ENCODE data around the gene TIAM2. TPM values are rescaled to one million over a fixed set of nuclear protein-coding genes. Genes with fewer than 3 reads are reported as not detected.

The TIAM2 gene
- total and polyA plus RNA-seq, 9 of the 15 experiments (the other 6 are each of a cell fraction or from before 2014, with no cell fraction given): 0.73 to 6.5 (median 4.3) TPM

DNA sequence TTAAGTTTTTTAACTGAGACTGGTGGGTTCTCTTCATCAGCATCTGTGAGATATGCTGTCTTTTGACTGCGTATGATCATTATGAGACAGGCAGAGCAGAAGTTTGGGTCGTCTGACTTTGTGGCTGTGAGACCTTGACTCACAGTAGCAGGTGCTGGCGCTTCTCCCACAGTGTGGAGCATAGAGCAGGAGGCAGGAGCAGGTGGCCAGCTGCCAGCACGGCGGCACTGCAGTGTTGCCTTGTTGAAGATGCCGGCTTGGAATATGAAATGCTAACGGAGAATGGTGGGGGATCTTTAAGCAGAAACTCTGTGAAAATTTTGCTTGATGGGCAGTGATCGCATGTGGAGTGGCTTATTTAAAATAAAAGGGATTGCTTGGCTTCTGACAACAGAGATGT, 105.0 kb downstream of the TIAM2 start:
- Histone ChIP-seq H3K9me1 (ENCODE audit: control insufficient read depth, insufficient read depth, low read length) (no peaks in the 10 kb centered on the region), H3K79me2 (ENCODE audit: control insufficient read depth, insufficient read depth, low read length) (no peaks in the 10 kb centered on the region), H3K4me2 (ENCODE audit: insufficient read depth, low read length) (no peak overlapping the region), H3K4me1 (replicated peaks in 1 of 2; ENCODE audit: control insufficient read depth in 2 of 2, insufficient read depth in 2 of 2, low read length in 2 of 2) (no peaks in the 10 kb centered on the region), H3K9me3 (replicated peaks; ENCODE audit: control insufficient read depth, insufficient read depth, low read depth, low read length) (no peaks in the 10 kb centered on the region), H3K4me3 (no peak overlapping the region), H3K27me3 (ENCODE audit: control insufficient read depth in 2 of 2, insufficient read depth in 2 of 2, low read length in 2 of 2) (peaks cover 15 to 29% of the 10 kb centered on the region in 2 experiments), H3K9ac (ENCODE audit: insufficient read depth in 1 of 2, low read depth in 2 of 2, low read length in 2 of 2) (no peak overlapping the region), H3K36me3 (ENCODE audit: control insufficient read depth, insufficient read depth, low read length) (no peaks in the 10 kb centered on the region), H2AFZ (ENCODE audit: low read depth, low read length) (no peak overlapping the region), H3K27ac (ENCODE audit: extremely low read depth, low read depth, low read length) (no peak overlapping the region), H4K20me1 (replicated peaks; ENCODE audit: control insufficient read depth, insufficient read depth, low read length) (no peaks in the 10 kb centered on the region)
- WGBS (ENCODE audit: insufficient coverage, low coverage, missing lambda C conversion rate): 2% methylated on average over 8 of the region's 8 CpGs
- POLR2A ChIA-PET: no interaction called here
- intact Hi-C loops (cut with micrococcal nuclease): no loop called here
- BruUV-seq (replicated peaks): no TSS peak
- in situ Hi-C loops (cut with MboI): no loop called here
- DNase-seq (ENCODE audit: extremely low read depth in 1 of 4, low spot score in 3 of 4) (no peak), ATAC-seq (0 out of 3 replicates have a peak, but pooled peaks have one; percentile 33), FAIRE-seq (no peak)
- CTCF ChIA-PET (ENCODE audit: low intra/inter-chr PET ratio): interaction anchor here (1.2 kb wide), 1 partner anchor 15 kb away, joined by 3 read pairs; no protein-coding TSS in a partner anchor
- no peak for TF ChIP-seq ZNF785 (CRISPR knock-in tag; IDR thresholded peaks at IDR 0.05)
- no peak for TF ChIP-seq CAMTA2 (CRISPR knock-in tag; conservative IDR thresholded peaks at IDR 0.05)
- TF ChIP-seq SNRNP70 (optimal IDR thresholded peaks at IDR 0.05; ENCODE audit: low read depth, low read length): no peak
- no peak for TF ChIP-seq DNMT1 (IDR thresholded peaks at IDR 0.05)
- TF ChIP-seq RBM34 (IDR thresholded peaks at IDR 0.05; ENCODE audit: borderline replicate concordance, insufficient read depth, low read length): no peak
- TF ChIP-seq CCAR2 (IDR thresholded peaks at IDR 0.05; ENCODE audit: low read depth, low read length): no peak
- no peak for TF ChIP-seq HMG20A (CRISPR knock-in tag; conservative IDR thresholded peaks at IDR 0.05)
- TF ChIP-seq, protein P1, sequence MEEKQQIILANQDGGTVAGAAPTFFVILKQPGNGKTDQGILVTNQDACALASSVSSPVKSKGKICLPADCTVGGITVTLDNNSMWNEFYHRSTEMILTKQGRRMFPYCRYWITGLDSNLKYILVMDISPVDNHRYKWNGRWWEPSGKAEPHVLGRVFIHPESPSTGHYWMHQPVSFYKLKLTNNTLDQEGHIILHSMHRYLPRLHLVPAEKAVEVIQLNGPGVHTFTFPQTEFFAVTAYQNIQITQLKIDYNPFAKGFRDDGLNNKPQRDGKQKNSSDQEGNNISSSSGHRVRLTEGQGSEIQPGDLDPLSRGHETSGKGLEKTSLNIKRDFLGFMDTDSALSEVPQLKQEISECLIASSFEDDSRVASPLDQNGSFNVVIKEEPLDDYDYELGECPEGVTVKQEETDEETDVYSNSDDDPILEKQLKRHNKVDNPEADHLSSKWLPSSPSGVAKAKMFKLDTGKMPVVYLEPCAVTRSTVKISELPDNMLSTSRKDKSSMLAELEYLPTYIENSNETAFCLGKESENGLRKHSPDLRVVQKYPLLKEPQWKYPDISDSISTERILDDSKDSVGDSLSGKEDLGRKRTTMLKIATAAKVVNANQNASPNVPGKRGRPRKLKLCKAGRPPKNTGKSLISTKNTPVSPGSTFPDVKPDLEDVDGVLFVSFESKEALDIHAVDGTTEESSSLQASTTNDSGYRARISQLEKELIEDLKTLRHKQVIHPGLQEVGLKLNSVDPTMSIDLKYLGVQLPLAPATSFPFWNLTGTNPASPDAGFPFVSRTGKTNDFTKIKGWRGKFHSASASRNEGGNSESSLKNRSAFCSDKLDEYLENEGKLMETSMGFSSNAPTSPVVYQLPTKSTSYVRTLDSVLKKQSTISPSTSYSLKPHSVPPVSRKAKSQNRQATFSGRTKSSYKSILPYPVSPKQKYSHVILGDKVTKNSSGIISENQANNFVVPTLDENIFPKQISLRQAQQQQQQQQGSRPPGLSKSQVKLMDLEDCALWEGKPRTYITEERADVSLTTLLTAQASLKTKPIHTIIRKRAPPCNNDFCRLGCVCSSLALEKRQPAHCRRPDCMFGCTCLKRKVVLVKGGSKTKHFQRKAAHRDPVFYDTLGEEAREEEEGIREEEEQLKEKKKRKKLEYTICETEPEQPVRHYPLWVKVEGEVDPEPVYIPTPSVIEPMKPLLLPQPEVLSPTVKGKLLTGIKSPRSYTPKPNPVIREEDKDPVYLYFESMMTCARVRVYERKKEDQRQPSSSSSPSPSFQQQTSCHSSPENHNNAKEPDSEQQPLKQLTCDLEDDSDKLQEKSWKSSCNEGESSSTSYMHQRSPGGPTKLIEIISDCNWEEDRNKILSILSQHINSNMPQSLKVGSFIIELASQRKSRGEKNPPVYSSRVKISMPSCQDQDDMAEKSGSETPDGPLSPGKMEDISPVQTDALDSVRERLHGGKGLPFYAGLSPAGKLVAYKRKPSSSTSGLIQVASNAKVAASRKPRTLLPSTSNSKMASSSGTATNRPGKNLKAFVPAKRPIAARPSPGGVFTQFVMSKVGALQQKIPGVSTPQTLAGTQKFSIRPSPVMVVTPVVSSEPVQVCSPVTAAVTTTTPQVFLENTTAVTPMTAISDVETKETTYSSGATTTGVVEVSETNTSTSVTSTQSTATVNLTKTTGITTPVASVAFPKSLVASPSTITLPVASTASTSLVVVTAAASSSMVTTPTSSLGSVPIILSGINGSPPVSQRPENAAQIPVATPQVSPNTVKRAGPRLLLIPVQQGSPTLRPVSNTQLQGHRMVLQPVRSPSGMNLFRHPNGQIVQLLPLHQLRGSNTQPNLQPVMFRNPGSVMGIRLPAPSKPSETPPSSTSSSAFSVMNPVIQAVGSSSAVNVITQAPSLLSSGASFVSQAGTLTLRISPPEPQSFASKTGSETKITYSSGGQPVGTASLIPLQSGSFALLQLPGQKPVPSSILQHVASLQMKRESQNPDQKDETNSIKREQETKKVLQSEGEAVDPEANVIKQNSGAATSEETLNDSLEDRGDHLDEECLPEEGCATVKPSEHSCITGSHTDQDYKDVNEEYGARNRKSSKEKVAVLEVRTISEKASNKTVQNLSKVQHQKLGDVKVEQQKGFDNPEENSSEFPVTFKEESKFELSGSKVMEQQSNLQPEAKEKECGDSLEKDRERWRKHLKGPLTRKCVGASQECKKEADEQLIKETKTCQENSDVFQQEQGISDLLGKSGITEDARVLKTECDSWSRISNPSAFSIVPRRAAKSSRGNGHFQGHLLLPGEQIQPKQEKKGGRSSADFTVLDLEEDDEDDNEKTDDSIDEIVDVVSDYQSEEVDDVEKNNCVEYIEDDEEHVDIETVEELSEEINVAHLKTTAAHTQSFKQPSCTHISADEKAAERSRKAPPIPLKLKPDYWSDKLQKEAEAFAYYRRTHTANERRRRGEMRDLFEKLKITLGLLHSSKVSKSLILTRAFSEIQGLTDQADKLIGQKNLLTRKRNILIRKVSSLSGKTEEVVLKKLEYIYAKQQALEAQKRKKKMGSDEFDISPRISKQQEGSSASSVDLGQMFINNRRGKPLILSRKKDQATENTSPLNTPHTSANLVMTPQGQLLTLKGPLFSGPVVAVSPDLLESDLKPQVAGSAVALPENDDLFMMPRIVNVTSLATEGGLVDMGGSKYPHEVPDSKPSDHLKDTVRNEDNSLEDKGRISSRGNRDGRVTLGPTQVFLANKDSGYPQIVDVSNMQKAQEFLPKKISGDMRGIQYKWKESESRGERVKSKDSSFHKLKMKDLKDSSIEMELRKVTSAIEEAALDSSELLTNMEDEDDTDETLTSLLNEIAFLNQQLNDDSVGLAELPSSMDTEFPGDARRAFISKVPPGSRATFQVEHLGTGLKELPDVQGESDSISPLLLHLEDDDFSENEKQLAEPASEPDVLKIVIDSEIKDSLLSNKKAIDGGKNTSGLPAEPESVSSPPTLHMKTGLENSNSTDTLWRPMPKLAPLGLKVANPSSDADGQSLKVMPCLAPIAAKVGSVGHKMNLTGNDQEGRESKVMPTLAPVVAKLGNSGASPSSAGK (IDR thresholded peaks at IDR 0.05): no peak
- TF ChIP-seq, protein P2, sequence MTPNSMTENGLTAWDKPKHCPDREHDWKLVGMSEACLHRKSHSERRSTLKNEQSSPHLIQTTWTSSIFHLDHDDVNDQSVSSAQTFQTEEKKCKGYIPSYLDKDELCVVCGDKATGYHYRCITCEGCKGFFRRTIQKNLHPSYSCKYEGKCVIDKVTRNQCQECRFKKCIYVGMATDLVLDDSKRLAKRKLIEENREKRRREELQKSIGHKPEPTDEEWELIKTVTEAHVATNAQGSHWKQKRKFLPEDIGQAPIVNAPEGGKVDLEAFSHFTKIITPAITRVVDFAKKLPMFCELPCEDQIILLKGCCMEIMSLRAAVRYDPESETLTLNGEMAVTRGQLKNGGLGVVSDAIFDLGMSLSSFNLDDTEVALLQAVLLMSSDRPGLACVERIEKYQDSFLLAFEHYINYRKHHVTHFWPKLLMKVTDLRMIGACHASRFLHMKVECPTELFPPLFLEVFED (CRISPR knock-in tag; conservative IDR thresholded peaks at IDR 0.05): no peak
- no peak for TF ChIP-seq TCF7L2 (IDR thresholded peaks at IDR 0.05; ENCODE audit: low read depth, low read length)

All from K562 (cell line).